OCI-LY1 (cell line): ENCODE results near the gene CTDSPL.
A peak's percentile ranks its signal among the peaks of the same experiment; 100 is the strongest.

ENCODE experiments used
- H2AFZ ChIP-seq: fragments of 200-600 bp; sonication (generic), shearing (Covaris generic); 2 replicates; pipeline ENCODE4 v1.6.0; 2014; ENCODE audit warnings: antibody characterized with exemption, mild to moderate bottlenecking, low read length
- H3F3A ChIP-seq: fragments of 200-600 bp; sonication (generic), shearing (Covaris generic); 2 replicates; pipeline ENCODE4 v1.6.0; 2014; ENCODE audit warnings: mild to moderate bottlenecking, antibody characterized with exemption, low read length, moderate library complexity; ENCODE audit not compliant: insufficient read depth
- H3K27ac ChIP-seq: fragments of 200-600 bp; sonication (generic); 2 replicates; pipeline ENCODE4 v1.5.1; 2014; ENCODE audit warnings: low read length, mixed run types, mild to moderate bottlenecking, low read depth; ENCODE audit not compliant: poor library complexity, severe bottlenecking
- H3K27me3 ChIP-seq: fragments of 200-600 bp; sonication (generic); 2 replicates; pipeline ENCODE4 v1.6.0; 2014; ENCODE audit warnings: antibody characterized with exemption, mild to moderate bottlenecking, low read length, moderate library complexity; ENCODE audit not compliant: insufficient read depth
- H3K36me3 ChIP-seq: fragments of 200-600 bp; sonication (generic); 2 replicates; pipeline ENCODE4 v1.6.1; 2014; ENCODE audit warnings: mild to moderate bottlenecking, antibody characterized with exemption, low read length, moderate library complexity, mixed read lengths; ENCODE audit not compliant: insufficient read depth
- H3K4me1 ChIP-seq: fragments of 200-600 bp; sonication (generic); 2 replicates; pipeline ENCODE4 v1.5.1; 2014; ENCODE audit warnings: mild to moderate bottlenecking, low read length, moderate library complexity; ENCODE audit not compliant: insufficient read depth, severe bottlenecking
- H3K4me2 ChIP-seq: fragments of 200-600 bp; sonication (generic), shearing (Covaris generic); 2 replicates; pipeline ENCODE4 v1.6.1; 2014; ENCODE audit warnings: low read length
- H3K4me3 ChIP-seq: fragments of 200-600 bp; sonication (generic); 2 replicates; pipeline ENCODE4 v1.5.1; 2014; ENCODE audit warnings: low read length, low read depth, mild to moderate bottlenecking, mixed read lengths; ENCODE audit not compliant: poor library complexity, severe bottlenecking
- H3K79me2 ChIP-seq: fragments of 200-600 bp; shearing (Covaris generic); 2 replicates; pipeline ENCODE4 v1.6.1; 2016; ENCODE audit warnings: mixed run types, low read length, mixed read lengths; ENCODE audit not compliant: insufficient read depth
- H3K9ac ChIP-seq: fragments of 200-600 bp; sonication (generic), shearing (Covaris generic); 2 replicates; pipeline ENCODE4 v1.6.1; 2014; ENCODE audit warnings: mild to moderate bottlenecking, low read length, mixed read lengths
- H3K9me2 ChIP-seq: fragments of 200-600 bp; sonication (generic), shearing (Covaris generic); 2 replicates; pipeline ENCODE4 v1.6.1; 2014; ENCODE audit warnings: low read depth, mild to moderate bottlenecking, low read length, mixed read lengths
- H3K9me3 ChIP-seq: fragments of 200-600 bp; shearing (Covaris generic); 2 replicates; pipeline ENCODE4 v1.6.1; 2014; ENCODE audit warnings: low read length, mixed read lengths
- H4K20me1 ChIP-seq: fragments of 200-600 bp; sonication (generic), shearing (Covaris generic); 2 replicates; pipeline ENCODE4 v1.6.0; 2016; ENCODE audit warnings: mild to moderate bottlenecking, low read length; ENCODE audit not compliant: insufficient read depth
- CTCF ChIP-seq: fragments of 200-600 bp; sonication (generic), shearing (Covaris generic); IDR thresholded peaks from 2 replicates; pipeline ENCODE4 v1.5.1; 2017; ENCODE audit warnings: mild to moderate bottlenecking, antibody characterized with exemption, low read length, moderate library complexity, mixed read lengths
- EZH2 ChIP-seq: fragments of 200-600 bp; sonication (generic), shearing (Covaris generic); IDR thresholded peaks from 2 replicates; pipeline ENCODE4 v1.8.0; 2017; ENCODE audit warnings: borderline replicate concordance, mixed run types, mild to moderate bottlenecking, antibody characterized with exemption, low read length, moderate library complexity, mixed read lengths

The CTDSPL gene

GRCh38 chr3:37901721-37902120 lies 40.0 kb downstream of the CTDSPL start:
- Histone ChIP-seq H3K4me1 (peaks cover 66% of the 10 kb centered on the region), H3K4me3 (no peak overlapping the region), H4K20me1 (no peaks in the 10 kb centered on the region), H3K9me3 (no peaks in the 10 kb centered on the region), H3F3A (no peaks in the 10 kb centered on the region), H3K79me2 (no peaks in the 10 kb centered on the region), H3K9me2 (no peaks in the 10 kb centered on the region), H3K27me3 (no peaks in the 10 kb centered on the region), H3K9ac (no peak overlapping the region), H3K27ac (no peak overlapping the region), H3K4me2 (no peak overlapping the region), H2AFZ (no peak overlapping the region), H3K36me3 (no peaks in the 10 kb centered on the region)
- no peak for TF ChIP-seq EZH2
- no peak for TF ChIP-seq CTCF

- no peak overlapping the region for H2AFZ ChIP-seq
- no peak overlapping the region for H3K4me3 ChIP-seq
- H3K9ac ChIP-seq, result no peak overlapping the region
- H3K9me3 ChIP-seq, result no peaks in the 10 kb centered on the region
- H3K4me1 ChIP-seq, result peaks cover 66% of the 10 kb centered on the region
- peaks cover 5% of the 10 kb centered on the region; the same call in 1 of the 2 replicates for H3F3A ChIP-seq
- no peaks in the 10 kb centered on the region for H3K36me3 ChIP-seq
- peak overlapping the region; percentile 98 for H3K27ac ChIP-seq
- H3K27me3 ChIP-seq, result no peaks in the 10 kb centered on the region
- TF ChIP-seq EZH2 (no peak), CTCF (peak; percentile 27; the same call in 1 of the 2 replicates)
- H3K4me2 ChIP-seq, result no peak overlapping the region
- no peaks in the 10 kb centered on the region for H4K20me1 ChIP-seq
- no peaks in the 10 kb centered on the region for H3K9me2 ChIP-seq
- H3K79me2 ChIP-seq, result no peaks in the 10 kb centered on the region
These were observed 41.0 kb downstream of the CTDSPL start for GRCh38 chr3:37902674-37903073.

- H3K4me3 ChIP-seq, result no peak overlapping the region
These were observed 41.6 kb downstream of the CTDSPL start for GRCh38 chr3:37903320-37903719.

More at GRCh38 chr3:37903320-37903719, 41.6 kb downstream of the CTDSPL start:
- TF ChIP-seq CTCF, result no peak
- TF ChIP-seq EZH2, result no peak
- Histone ChIP-seq H3F3A (peaks cover 5% of the 10 kb centered on the region; the same call in 1 of the 2 replicates), H3K27me3 (no peaks in the 10 kb centered on the region), H3K4me2 (no peak overlapping the region; the same call in 1 of the 2 replicates), H3K9me2 (no peaks in the 10 kb centered on the region), H2AFZ (no peak overlapping the region), H3K9ac (no peak overlapping the region; the same call in 1 of the 2 replicates), H3K36me3 (no peaks in the 10 kb centered on the region), H3K27ac (peak overlapping the region; percentile 98), H4K20me1 (no peaks in the 10 kb centered on the region), H3K79me2 (no peaks in the 10 kb centered on the region), H3K4me1 (peaks cover 66% of the 10 kb centered on the region), H3K9me3 (no peaks in the 10 kb centered on the region)
